SK-N-SH treated with all-trans-retinoic acid at 6 μM for 48 hours (cell line): ENCODE data around the gene C19orf53.

Source experiments
- PATZ1 ChIP-seq: fragments of 250-450 bp; sonication (Bioruptor Pico); IDR thresholded peaks from 2 replicates; pipeline ENCODE4 v1.8.0; 2020; ENCODE audit warnings: mild to moderate bottlenecking, moderate library complexity, borderline replicate concordance
- POU6F1 ChIP-seq: fragments of 250-450 bp; sonication (Bioruptor Pico); IDR thresholded peaks from 2 replicates; pipeline ENCODE4 v1.8.0; 2021; ENCODE audit warnings: low read depth, mild to moderate bottlenecking, moderate library complexity, borderline replicate concordance
- ZNF565 ChIP-seq: fragments of 450-650 bp; formaldehyde crosslinking; conservative IDR thresholded peaks from 2 replicates; pipeline ENCODE4 v1.5.0; 2020; ENCODE audit warnings: low read depth, mild to moderate bottlenecking, moderate library complexity

GRCh38 chr19:13817615-13818371, 43.5 kb downstream of the C19orf53 start:
- no peak for TF ChIP-seq ZNF565
- no peak for TF ChIP-seq PATZ1 (CRISPR knock-in tag)
- no peak for TF ChIP-seq POU6F1
